Activated T-helper 2 cell treated with anti-CD3 and anti-CD28 coated beads, Interferon-gamma antibody, Interleukin-2, Interleukin-4, amounts not matched to agents 10 μg/mL and 5 μg/mL and 100 μg/mL, durations not matched to agents 14 hours and 24 hours and 36 hours (primary cell): ENCODE measurements around the gene ROBO4. TPM values are rescaled to one million over a fixed set of nuclear protein-coding genes. Genes with fewer than 3 reads are reported as not detected.

ENCODE experiments used
- DNase-seq: peaks from one replicate; pipeline ENCODE4 v3.0.0; 2021; ENCODE audit warnings: low spot score
- H3K27ac Mint-ChIP-seq: one replicate; pipeline ENCODE4 v1.8.0; 2021; ENCODE audit warnings: mixed read lengths
- H3K27me3 Mint-ChIP-seq: one replicate; pipeline ENCODE4 v1.8.0; 2021; ENCODE audit warnings: low read depth, mixed read lengths
- H3K36me3 Mint-ChIP-seq: one replicate; pipeline ENCODE4 v1.8.0; 2021; ENCODE audit warnings: low read depth, mixed read lengths
- H3K4me1 Mint-ChIP-seq: one replicate; pipeline ENCODE4 v1.8.0; 2021; ENCODE audit warnings: low read depth, mixed read lengths
- H3K4me3 Mint-ChIP-seq: one replicate; pipeline ENCODE4 v1.8.0; 2021; ENCODE audit warnings: low read depth, mild to moderate bottlenecking, moderate library complexity, mixed read lengths
- H3K9me3 Mint-ChIP-seq: one replicate; pipeline ENCODE4 v1.8.0; 2021; ENCODE audit warnings: mixed read lengths
- intact Hi-C: fragments of 100-400 bp; cut with micrococcal nuclease; formaldehyde crosslinking; loops from one replicate; pipeline ENCODE4 v1.15.1; 2023
- total RNA-seq: library from RNA; stranded (reverse); gene quantifications from 2 replicates; pipeline ENCODE4 v1.2.3, GENCODE V29; 2022

The ROBO4 gene
- total RNA-seq, 1 donor from 2014 or later, result not detected

GRCh38 chr11:124837491-124837856, 60.2 kb downstream of the ROBO4 start:
- Mint-ChIP-seq H3K27me3 (peaks cover 58% of the 10 kb centered on the region), H3K4me1 (peaks cover 14% of the 10 kb centered on the region), H3K27ac (no peak overlapping the region), H3K9me3 (no peaks in the 10 kb centered on the region), H3K4me3 (no peak overlapping the region), H3K36me3 (no peaks in the 10 kb centered on the region)
- intact Hi-C loops, result loop anchor here (1.0 to 5.0 kb wide), 7 partner anchors 30 to 420 kb away; partner anchors contain the start of genes ESAM, MSANTD2, SIAE and SPA17
- DNase-seq, result no peak

- no peak overlapping the region for H3K27ac Mint-ChIP-seq
- H3K27me3 Mint-ChIP-seq, result peaks cover 47% of the 10 kb centered on the region
- peaks cover 14% of the 10 kb centered on the region for H3K4me1 Mint-ChIP-seq
- peak overlapping the region; percentile 68 for H3K4me3 Mint-ChIP-seq
- no peaks in the 10 kb centered on the region for H3K9me3 Mint-ChIP-seq
- H3K36me3 Mint-ChIP-seq, result no peaks in the 10 kb centered on the region
- intact Hi-C loops, result loop anchor here (2.0 to 5.0 kb wide), 2 partner anchors 73 to 419 kb away; partner anchors contain the start of gene ESAM
- no peak for DNase-seq
Observed at GRCh38 chr11:124835918-124836317, 61.7 kb downstream of the ROBO4 start.

- DNase-seq, result no peak
- Mint-ChIP-seq H3K4me1 (peaks cover 11% of the 10 kb centered on the region), H3K4me3 (no peak overlapping the region), H3K27ac (no peak overlapping the region), H3K27me3 (peaks cover 41% of the 10 kb centered on the region), H3K9me3 (no peaks in the 10 kb centered on the region), H3K36me3 (no peaks in the 10 kb centered on the region)
- intact Hi-C loops, result loop anchor here (5.0 kb wide), 1 partner anchor 417 kb away; no protein-coding TSS in a partner anchor
Observed at GRCh38 chr11:124834526-124835180, 63.0 kb downstream of the ROBO4 start.

Other genes with a start within 250 kb of the ROBO4 start
- 5.0 and 5.2 TPM in 2 replicates for gene SIAE, start 224.1 kb downstream of the ROBO4 start, total RNA-seq
- 2.3 and 2.9 TPM in 2 replicates for gene SPA17, start 224.0 kb downstream of the ROBO4 start, total RNA-seq
- gene NRGN, start 157.9 kb downstream of the ROBO4 start, total RNA-seq, result 5.0 and 6.7 TPM in 2 replicates
- gene VSIG2, start 145.6 kb downstream of the ROBO4 start, total RNA-seq, result not detected in 2 replicates
- gene ESAM, start 135.6 kb downstream of the ROBO4 start, total RNA-seq, result 0.18 and 0.23 TPM in 2 replicates
- gene MSANTD2, start 97.5 kb downstream of the ROBO4 start, total RNA-seq, result 10.5 and 10.8 TPM in 2 replicates
- gene ROBO3, start 32.4 kb downstream of the ROBO4 start, total RNA-seq, result 9.0 and 10.6 TPM in 2 replicates
- gene HEPN1, start 21.4 kb upstream of the ROBO4 start, total RNA-seq, result not detected in 2 replicates
- gene HEPACAM, start 38.2 kb upstream of the ROBO4 start, total RNA-seq, result not detected in 2 replicates
- gene CCDC15, start 56.3 kb upstream of the ROBO4 start, total RNA-seq, result 3.6 and 3.7 TPM in 2 replicates
- 0.44 and 0.52 TPM in 2 replicates for gene SLC37A2, start 165.4 kb upstream of the ROBO4 start, total RNA-seq
- 17.9 and 18.1 TPM in 2 replicates for gene TMEM218, start 213.8 kb upstream of the ROBO4 start, total RNA-seq